Astrocyte of the spinal cord (primary cell): ENCODE data around the gene GNAT3.
A peak's percentile ranks its signal among the peaks of the same experiment; 100 is the strongest.

Experiments used
- DNase-seq: peaks from one replicate; pipeline ENCODE4 v3.0.0; 2011; ENCODE audit warnings: low read depth, low spot score
- H3K4me3 ChIP-seq: 2 replicates; pipeline ENCODE4 v1.5.1; 2011; ENCODE audit warnings: low read depth, mild to moderate bottlenecking, low read length, moderate library complexity
- CTCF ChIP-seq: IDR thresholded peaks from 2 replicates; pipeline ENCODE4 v1.5.1; 2012; ENCODE audit warnings: low read depth, mild to moderate bottlenecking, low read length, inconsistent platforms
- in situ Hi-C: cut with HindIII; loops from 2 replicates; pipeline ENCODE4 v1.10.0; 2017; ENCODE audit warnings: low sequenced_read_pairs

GNAT3 gene

GRCh38 chr7:80510021-80510420 is 1.8 kb downstream of the GNAT3 start:
- no peak overlapping the region for H3K4me3 ChIP-seq
- DNase-seq = no peak
- no peak for TF ChIP-seq CTCF
- in situ Hi-C loops = no loop called here

GRCh38 chr7:80508440-80508839 is 3.4 kb downstream of the GNAT3 start:
- H3K4me3 ChIP-seq = no peak overlapping the region
- DNase-seq = peak; percentile 31
- in situ Hi-C loops = no loop called here
- no peak for TF ChIP-seq CTCF

GRCh38 chr7:80505900-80506500 is 5.9 kb downstream of the GNAT3 start:
- in situ Hi-C loops = no loop called here
- H3K4me3 ChIP-seq = no peak overlapping the region
- TF ChIP-seq CTCF = no peak
- DNase-seq = no peak

- H3K4me3 ChIP-seq = no peak overlapping the region
- in situ Hi-C loops = no loop called here
- no peak for DNase-seq
- no peak for TF ChIP-seq CTCF
Measured at GRCh38 chr7:80500325-80500724, 11.5 kb downstream of the GNAT3 start.

- in situ Hi-C loops = no loop called here
- no peak overlapping the region for H3K4me3 ChIP-seq
- TF ChIP-seq CTCF = no peak
- DNase-seq = peak; percentile 90
Measured at GRCh38 chr7:80499350-80499953, 12.4 kb downstream of the GNAT3 start.

- peak; percentile 60 for DNase-seq
- in situ Hi-C loops = no loop called here
- no peak for TF ChIP-seq CTCF
- H3K4me3 ChIP-seq = no peak overlapping the region
Measured at GRCh38 chr7:80498481-80499349, 13.1 kb downstream of the GNAT3 start.
